ENCODE results near the gene ELL.

The ELL gene

GRCh38 chr19:18514800-18515682, 6.8 kb downstream of the ELL start:
- Histone ChIP-seq H4K91ac (ENCODE audit: low read length) (no peak overlapping the region), H3K4ac (ENCODE audit: low read depth in 1 of 2, low read length in 2 of 2) (peak overlapping the region in 1 of 2 experiments; percentile 55), H3K4me1 (ENCODE audit: control insufficient read depth, insufficient read depth, low read depth, low read length) (peaks cover 43% of the 10 kb centered on the region), H3K79me1 (replicated peaks; ENCODE audit: low read length, poor library complexity, severe bottlenecking) (peaks cover 6% of the 10 kb centered on the region), H2BK120ac (ENCODE audit: low read depth, low read length) (no peak overlapping the region), H3K9ac (ENCODE audit: low read length) (peak overlapping the region; percentile 59), H3K27ac (ENCODE audit: low read length, poor library complexity, severe bottlenecking) (no peak overlapping the region), H3K36me3 (ENCODE audit: control insufficient read depth in 1 of 2, insufficient read depth in 2 of 2, low read depth in 1 of 2, low read length in 2 of 2) (peaks cover 3 to 12% of the 10 kb centered on the region in 2 experiments), H3K4me3 (ENCODE audit: insufficient read depth in 1 of 2, low read depth in 1 of 2, low read length in 2 of 2) (no peak overlapping the region), H3K23ac (ENCODE audit: low read length in 2 of 2) (peak overlapping the region in 1 of 2 experiments; percentile 74), H2AK5ac (ENCODE audit: low read length, severe bottlenecking) (no peak overlapping the region), H3K18ac (ENCODE audit: low read depth in 1 of 2, low read length in 2 of 2) (peak overlapping the region in 1 of 2 experiments; percentile 86), H3K27me3 (ENCODE audit: control insufficient read depth in 1 of 2, insufficient read depth in 1 of 2, low read length in 2 of 2) (no peaks in the 10 kb centered on the region), H3K14ac (ENCODE audit: low read length in 2 of 2) (peak overlapping the region in 1 of 2 experiments; percentile 89), H2BK12ac (ENCODE audit: low read length in 2 of 2) (peak overlapping the region in 1 of 2 experiments; percentile 33), H2AFZ (ENCODE audit: low read depth, low read length) (no peak overlapping the region), H2BK5ac (ENCODE audit: low read depth, low read length, poor library complexity, severe bottlenecking) (no peak overlapping the region), H3K9me3 (ENCODE audit: control insufficient read depth, low read length) (no peaks in the 10 kb centered on the region), H3K4me2 (ENCODE audit: low read length, poor library complexity, severe bottlenecking) (no peak overlapping the region), H4K8ac (ENCODE audit: low read length) (no peak overlapping the region), H2BK15ac (ENCODE audit: low read depth, poor library complexity, severe bottlenecking) (no peak overlapping the region)
- 35% methylated on average over 17 of the region's 17 CpGs for WGBS
- DNase-seq, result peak; percentile 98

GRCh38 chr19:18513868-18514267, 8.0 kb downstream of the ELL start:
- H3K27ac ChIP-seq (ENCODE audit: low read length, poor library complexity, severe bottlenecking), result no peak overlapping the region
- no peak overlapping the region for H3K23ac ChIP-seq (ENCODE audit: low read length in 2 of 2)
- H2BK15ac ChIP-seq (ENCODE audit: low read depth, poor library complexity, severe bottlenecking), result no peak overlapping the region
- H3K4me1 ChIP-seq (ENCODE audit: control insufficient read depth, insufficient read depth, low read depth, low read length), result peaks cover 40% of the 10 kb centered on the region
- no peak overlapping the region for H2AK5ac ChIP-seq (ENCODE audit: low read length, severe bottlenecking)
- DNase-seq, result no peak
- 87% methylated on average over 11 of the region's 11 CpGs for WGBS
- H3K4ac ChIP-seq (ENCODE audit: low read depth in 1 of 2, low read length in 2 of 2), result no peak overlapping the region
- no peaks in the 10 kb centered on the region for H3K9me3 ChIP-seq (ENCODE audit: control insufficient read depth, low read length)
- H3K36me3 ChIP-seq (ENCODE audit: control insufficient read depth in 1 of 2, insufficient read depth in 2 of 2, low read depth in 1 of 2, low read length in 2 of 2), result peaks cover 3 to 12% of the 10 kb centered on the region in 2 experiments
- no peak overlapping the region for H2BK12ac ChIP-seq (ENCODE audit: low read length in 2 of 2)
- H2BK120ac ChIP-seq (ENCODE audit: low read depth, low read length), result no peak overlapping the region
- H2BK5ac ChIP-seq (ENCODE audit: low read depth, low read length, poor library complexity, severe bottlenecking), result no peak overlapping the region
- H3K79me1 ChIP-seq (replicated peaks; ENCODE audit: low read length, poor library complexity, severe bottlenecking), result peaks cover 6% of the 10 kb centered on the region
- H3K27me3 ChIP-seq (ENCODE audit: control insufficient read depth in 1 of 2, insufficient read depth in 1 of 2, low read length in 2 of 2), result no peaks in the 10 kb centered on the region
- no peak overlapping the region for H4K8ac ChIP-seq (ENCODE audit: low read length)
- no peak overlapping the region for H3K14ac ChIP-seq (ENCODE audit: low read length in 2 of 2)
- H3K4me3 ChIP-seq (ENCODE audit: insufficient read depth in 1 of 2, low read depth in 1 of 2, low read length in 2 of 2), result no peak overlapping the region
- no peak overlapping the region for H2AFZ ChIP-seq (ENCODE audit: low read depth, low read length)
- H3K4me2 ChIP-seq (ENCODE audit: low read length, poor library complexity, severe bottlenecking), result no peak overlapping the region
- H3K9ac ChIP-seq (ENCODE audit: low read length), result peak overlapping the region; percentile 71
- no peak overlapping the region for H3K18ac ChIP-seq (ENCODE audit: low read depth in 1 of 2, low read length in 2 of 2)
- H4K91ac ChIP-seq (ENCODE audit: low read length), result no peak overlapping the region

- H3K4me3 ChIP-seq (ENCODE audit: insufficient read depth in 1 of 2, low read depth in 1 of 2, low read length in 2 of 2), result no peak overlapping the region
- no peak overlapping the region for H4K8ac ChIP-seq (ENCODE audit: low read length)
- peak overlapping the region in 1 of 2 experiments; percentile 41 for H3K18ac ChIP-seq (ENCODE audit: low read depth in 1 of 2, low read length in 2 of 2)
- peaks cover 9% of the 10 kb centered on the region for H3K79me1 ChIP-seq (replicated peaks; ENCODE audit: low read length, poor library complexity, severe bottlenecking)
- no peak overlapping the region for H2BK120ac ChIP-seq (ENCODE audit: low read depth, low read length)
- peaks cover 3 to 12% of the 10 kb centered on the region in 2 experiments for H3K36me3 ChIP-seq (ENCODE audit: control insufficient read depth in 1 of 2, insufficient read depth in 2 of 2, low read depth in 1 of 2, low read length in 2 of 2)
- H2BK15ac ChIP-seq (ENCODE audit: low read depth, poor library complexity, severe bottlenecking), result no peak overlapping the region
- no peak overlapping the region for H3K27ac ChIP-seq (ENCODE audit: low read length, poor library complexity, severe bottlenecking)
- H3K4me1 ChIP-seq (ENCODE audit: control insufficient read depth, insufficient read depth, low read depth, low read length), result peaks cover 57% of the 10 kb centered on the region
- H2AFZ ChIP-seq (ENCODE audit: low read depth, low read length), result no peak overlapping the region
- no peak overlapping the region for H4K91ac ChIP-seq (ENCODE audit: low read length)
- no peak overlapping the region for H2BK12ac ChIP-seq (ENCODE audit: low read length in 2 of 2)
- H3K9me3 ChIP-seq (ENCODE audit: control insufficient read depth, low read length), result no peaks in the 10 kb centered on the region
- H2BK5ac ChIP-seq (ENCODE audit: low read depth, low read length, poor library complexity, severe bottlenecking), result no peak overlapping the region
- WGBS, result 95% methylated on average over 8 of the region's 8 CpGs
- DNase-seq, result no peak
- H3K27me3 ChIP-seq (ENCODE audit: control insufficient read depth in 1 of 2, insufficient read depth in 1 of 2, low read length in 2 of 2), result no peaks in the 10 kb centered on the region
- no peak overlapping the region for H3K9ac ChIP-seq (ENCODE audit: low read length)
- H3K4ac ChIP-seq (ENCODE audit: low read depth in 1 of 2, low read length in 2 of 2), result no peak overlapping the region
- H3K4me2 ChIP-seq (ENCODE audit: low read length, poor library complexity, severe bottlenecking), result no peak overlapping the region
- H3K23ac ChIP-seq (ENCODE audit: low read length in 2 of 2), result no peak overlapping the region
- H3K14ac ChIP-seq (ENCODE audit: low read length in 2 of 2), result peak overlapping the region in 1 of 2 experiments; percentile 44
- H2AK5ac ChIP-seq (ENCODE audit: low read length, severe bottlenecking), result no peak overlapping the region
Observed at GRCh38 chr19:18510216-18510615, 11.7 kb downstream of the ELL start.

- no peak overlapping the region for H3K18ac ChIP-seq (ENCODE audit: low read depth in 1 of 2, low read length in 2 of 2)
- H4K8ac ChIP-seq (ENCODE audit: low read length), result no peak overlapping the region
- no peak overlapping the region for H2BK120ac ChIP-seq (ENCODE audit: low read depth, low read length)
- no peak overlapping the region for H3K4ac ChIP-seq (ENCODE audit: low read depth in 1 of 2, low read length in 2 of 2)
- peaks cover 61% of the 10 kb centered on the region for H3K4me1 ChIP-seq (ENCODE audit: control insufficient read depth, insufficient read depth, low read depth, low read length)
- H3K27ac ChIP-seq (ENCODE audit: low read length, poor library complexity, severe bottlenecking), result no peak overlapping the region
- H2AFZ ChIP-seq (ENCODE audit: low read depth, low read length), result no peak overlapping the region
- no peak overlapping the region for H2AK5ac ChIP-seq (ENCODE audit: low read length, severe bottlenecking)
- H2BK5ac ChIP-seq (ENCODE audit: low read depth, low read length, poor library complexity, severe bottlenecking), result no peak overlapping the region
- no peaks in the 10 kb centered on the region for H3K9me3 ChIP-seq (ENCODE audit: control insufficient read depth, low read length)
- peaks cover 13% of the 10 kb centered on the region for H3K79me1 ChIP-seq (replicated peaks; ENCODE audit: low read length, poor library complexity, severe bottlenecking)
- H3K14ac ChIP-seq (ENCODE audit: low read length in 2 of 2), result peak overlapping the region in 1 of 2 experiments; percentile 46
- peaks cover 3 to 12% of the 10 kb centered on the region in 2 experiments for H3K36me3 ChIP-seq (ENCODE audit: control insufficient read depth in 1 of 2, insufficient read depth in 2 of 2, low read depth in 1 of 2, low read length in 2 of 2)
- no peak overlapping the region for H2BK15ac ChIP-seq (ENCODE audit: low read depth, poor library complexity, severe bottlenecking)
- H3K4me3 ChIP-seq (ENCODE audit: insufficient read depth in 1 of 2, low read depth in 1 of 2, low read length in 2 of 2), result no peak overlapping the region
- no peak overlapping the region for H2BK12ac ChIP-seq (ENCODE audit: low read length in 2 of 2)
- WGBS, result 87% methylated on average over 6 of the region's 7 CpGs
- no peak overlapping the region for H4K91ac ChIP-seq (ENCODE audit: low read length)
- peak overlapping the region; percentile 6 for H3K9ac ChIP-seq (ENCODE audit: low read length)
- no peak for DNase-seq
- no peaks in the 10 kb centered on the region for H3K27me3 ChIP-seq (ENCODE audit: control insufficient read depth in 1 of 2, insufficient read depth in 1 of 2, low read length in 2 of 2)
- no peak overlapping the region for H3K4me2 ChIP-seq (ENCODE audit: low read length, poor library complexity, severe bottlenecking)
- H3K23ac ChIP-seq (ENCODE audit: low read length in 2 of 2), result no peak overlapping the region
Observed at GRCh38 chr19:18508585-18508984, 13.3 kb downstream of the ELL start.
